Activated effector memory CD4-positive, alpha-beta T cell treated with anti-CD3 and anti-CD28 coated beads, Interleukin-2, amount 50 U/mL, for 16 hours (primary cell): ENCODE results near the gene ALPK3.
A peak's percentile ranks its signal among the peaks of the same experiment; 100 is the strongest.

Source experiments
- DNase-seq: peaks from one replicate; pipeline ENCODE4 v3.0.0-alpha.2; 2020

Gene ALPK3

GRCh38 chr15:84824260-84825007, 7.3 kb downstream of the ALPK3 start:
- DNase-seq: no peak

GRCh38 chr15:84826369-84826823, 9.2 kb downstream of the ALPK3 start:
- no peak for DNase-seq

GRCh38 chr15:84827246-84827645, 10.1 kb downstream of the ALPK3 start:
- no peak for DNase-seq

GRCh38 chr15:84828086-84828908, 11.1 kb downstream of the ALPK3 start:
- DNase-seq: no peak

DNA sequence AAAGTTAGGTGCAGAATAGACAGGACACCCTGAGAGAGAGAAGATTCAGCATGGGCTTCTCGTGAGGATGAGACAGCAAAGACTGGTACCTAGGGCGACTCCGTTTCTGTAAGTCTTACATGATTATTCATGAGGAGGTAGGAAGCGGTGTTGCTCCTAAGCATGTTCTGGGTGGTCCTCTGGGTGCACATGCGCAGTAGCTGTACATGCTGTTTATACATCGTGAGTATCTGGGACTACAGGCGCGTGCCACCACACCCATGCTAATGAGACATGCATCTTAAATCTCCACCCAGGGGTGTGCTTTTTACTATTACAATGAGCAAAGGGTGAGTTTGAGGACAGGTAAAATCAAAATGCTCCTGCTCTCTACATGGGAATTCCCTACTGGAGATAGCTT, 12.3 kb downstream of the ALPK3 start:
- no peak for DNase-seq

DNA sequence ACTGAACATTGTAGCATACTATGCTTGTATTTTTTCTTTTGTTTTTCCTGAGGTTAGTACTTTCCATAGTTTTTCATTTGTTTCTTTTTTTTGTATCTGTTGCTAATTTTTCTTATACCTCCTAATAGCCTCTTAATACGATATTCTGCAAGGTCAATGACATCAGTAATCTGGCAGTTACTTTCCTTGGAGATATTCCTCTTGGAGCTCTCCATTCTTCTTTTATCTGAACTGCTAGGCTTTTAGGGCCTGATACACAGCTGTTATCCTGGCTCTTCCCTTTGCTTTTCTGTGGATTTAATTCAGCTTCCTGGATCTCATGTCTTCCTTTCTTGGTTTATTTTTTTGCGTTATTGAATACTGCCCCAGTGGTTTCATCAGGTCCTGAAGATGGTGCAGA, 12.9 kb downstream of the ALPK3 start:
- DNase-seq: no peak

GRCh38 chr15:84831028-84831427, 13.9 kb downstream of the ALPK3 start:
- DNase-seq: no peak

DNA sequence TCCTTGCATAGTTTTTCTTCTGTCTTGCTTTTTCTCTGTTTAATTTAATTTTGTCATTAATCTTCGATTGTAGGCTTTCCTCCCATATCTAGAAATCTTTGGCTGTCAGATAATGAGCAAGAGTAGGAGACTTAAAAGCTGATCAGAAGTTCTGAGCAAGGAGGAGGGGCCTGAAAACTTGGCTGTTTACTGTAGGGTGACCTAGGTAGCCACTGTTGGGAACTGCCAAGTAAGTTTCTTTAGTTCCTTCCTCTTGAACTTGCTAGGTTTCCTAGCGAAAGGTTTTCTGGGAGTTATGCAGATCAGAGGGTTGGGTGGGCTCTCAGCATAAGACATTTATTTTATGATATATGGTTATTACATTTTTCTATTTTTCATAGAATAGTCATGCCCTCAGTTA, 14.5 kb downstream of the ALPK3 start:
- DNase-seq: no peak

- no peak for DNase-seq
Measured at GRCh38 chr15:84832448-84833040, 15.4 kb downstream of the ALPK3 start.

DNA sequence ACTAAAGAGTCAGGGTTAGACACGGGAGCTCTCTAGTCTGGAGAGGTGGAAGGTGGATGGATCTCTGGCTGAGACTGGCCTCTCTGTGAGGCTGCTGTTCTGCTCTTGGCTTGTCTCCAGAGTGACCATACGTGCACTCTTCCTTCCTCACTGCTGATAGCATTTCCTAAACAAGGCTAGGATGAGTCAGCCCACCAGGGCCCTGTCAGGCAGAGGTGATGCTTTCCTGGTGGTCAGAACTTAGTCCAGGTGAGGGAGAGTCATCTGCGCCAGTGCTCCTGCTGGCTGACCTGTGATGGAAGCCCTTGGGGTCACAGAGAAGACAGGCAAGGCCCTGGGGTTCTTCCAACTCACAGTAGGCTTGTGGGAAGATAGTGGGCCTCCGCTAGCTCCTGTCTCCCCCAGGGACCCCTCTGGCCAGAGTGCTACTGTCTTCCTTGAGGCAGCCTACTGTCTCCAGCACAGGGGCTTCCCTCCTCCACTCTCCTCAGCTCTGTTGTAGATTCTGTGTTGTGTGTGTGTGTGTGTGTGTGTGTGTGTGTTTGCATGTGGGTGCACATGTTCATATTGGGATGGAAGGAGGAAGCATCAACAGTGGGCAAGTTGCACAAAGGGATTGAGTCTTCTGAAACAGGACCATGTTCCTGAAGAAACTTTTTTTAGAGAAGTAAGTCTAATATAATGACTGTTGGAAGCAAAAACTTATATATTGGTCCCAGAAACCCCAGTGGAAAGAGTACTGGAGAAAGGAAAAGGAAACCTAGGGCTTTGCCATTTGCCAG, 16.5 kb downstream of the ALPK3 start:
- no peak for DNase-seq

- no peak for DNase-seq
Measured at GRCh38 chr15:84834229-84834955, 17.2 kb downstream of the ALPK3 start.

GRCh38 chr15:84834969-84835368, 17.8 kb downstream of the ALPK3 start:
- no peak for DNase-seq

- DNase-seq: no peak
Measured at GRCh38 chr15:84835661-84836337, 18.6 kb downstream of the ALPK3 start.

DNA sequence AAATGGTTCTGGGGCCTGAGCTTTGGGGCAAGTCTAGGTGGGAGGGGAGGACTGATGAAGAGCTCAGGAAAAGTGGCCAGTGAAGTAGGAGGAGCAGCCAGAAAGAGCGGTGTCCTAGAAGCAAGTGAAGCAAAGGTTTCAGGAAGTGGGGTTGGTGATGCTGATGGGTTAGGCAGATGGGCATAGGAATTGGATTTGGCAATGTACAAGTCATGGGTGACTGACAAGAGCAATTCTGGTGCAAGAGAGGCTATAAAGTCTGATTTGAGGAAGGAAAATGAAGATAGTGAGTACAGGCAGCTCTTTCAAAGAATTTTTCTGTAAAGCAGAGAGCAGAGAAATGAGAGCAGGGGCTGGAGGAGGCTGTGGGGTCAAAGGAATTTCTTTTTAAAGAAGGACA, 19.7 kb downstream of the ALPK3 start:
- DNase-seq: no peak

- no peak for DNase-seq
Measured at GRCh38 chr15:84839714-84840113, 22.6 kb downstream of the ALPK3 start.

DNA sequence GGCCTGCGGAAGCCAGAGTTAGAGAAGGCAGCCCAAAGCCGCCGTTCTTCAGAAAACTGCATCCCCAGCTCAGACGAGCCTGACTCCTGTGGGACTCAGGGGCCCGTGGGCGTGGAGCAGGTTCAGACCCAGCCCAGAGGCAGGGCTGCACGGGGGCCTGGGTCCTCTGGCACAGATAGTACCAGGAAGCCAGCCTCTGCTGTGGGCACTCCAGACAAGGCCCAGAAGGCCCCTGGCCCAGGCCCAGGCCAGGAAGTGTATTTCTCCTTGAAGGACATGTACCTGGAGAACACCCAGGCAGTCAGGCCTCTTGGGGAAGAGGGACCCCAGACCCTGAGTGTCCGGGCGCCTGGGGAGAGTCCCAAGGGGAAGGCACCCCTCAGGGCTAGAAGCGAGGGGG, 23.1 kb downstream of the ALPK3 start:
- DNase-seq: no peak

- DNase-seq: no peak
Measured at GRCh38 chr15:84840741-84841429, 23.7 kb downstream of the ALPK3 start.

DNA sequence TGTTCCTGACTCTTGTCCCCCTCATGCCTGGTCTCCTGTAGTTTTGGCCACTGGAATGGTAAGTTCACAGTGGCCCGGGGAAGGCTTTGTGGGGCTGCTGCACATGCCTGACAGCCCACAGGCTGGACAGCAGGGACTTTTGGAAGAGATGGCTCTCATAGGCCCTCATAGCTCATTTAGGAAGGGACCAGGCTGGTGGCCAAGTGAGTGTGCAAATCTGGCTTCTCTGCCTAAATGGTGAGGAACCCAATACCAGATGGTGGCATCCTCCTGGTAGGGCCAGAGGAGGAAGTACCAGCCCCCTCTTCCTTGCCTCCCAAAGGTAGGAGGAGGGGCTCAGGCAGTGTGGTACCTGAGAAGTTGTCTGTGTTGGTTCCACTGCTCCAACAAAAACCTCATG, 25.6 kb downstream of the ALPK3 start:
- no peak for DNase-seq

GRCh38 chr15:84844964-84845363, 27.8 kb downstream of the ALPK3 start:
- DNase-seq: no peak

DNA sequence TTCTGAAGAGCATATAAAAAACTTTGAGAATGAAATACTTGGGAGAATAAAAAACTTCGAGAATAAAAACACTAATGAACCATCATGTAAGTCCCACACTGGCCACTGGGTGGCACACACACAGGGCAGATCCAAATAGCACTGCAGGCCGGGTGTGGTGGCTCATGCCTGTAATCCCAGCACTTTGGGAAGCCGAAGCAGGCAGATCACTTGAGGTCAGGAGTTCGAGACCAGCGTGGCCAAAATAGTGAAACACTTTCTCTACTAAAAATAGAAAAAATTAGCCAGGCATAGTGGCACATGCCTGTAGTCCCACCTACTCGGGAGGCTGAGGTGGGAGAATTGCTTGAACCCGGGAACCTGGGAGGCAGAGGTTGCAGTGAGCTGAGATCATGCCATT, 28.5 kb downstream of the ALPK3 start:
- DNase-seq: peak; percentile 75

- DNase-seq: no peak
Measured at GRCh38 chr15:84846269-84846668, 29.1 kb downstream of the ALPK3 start.
